Measurements from ENCODE around the gene PDE6G.
A peak's percentile ranks its signal among the peaks of the same experiment; 100 is the strongest.

The PDE6G gene

GRCh38 chr17:81681672-81682071 is 25.3 kb upstream of the PDE6G start (continued):
- TF ChIP-seq PRDM4 (tag by site-specific recombination; IDR thresholded peaks at IDR 0.05) (no peak), GLIS2 (tag by site-specific recombination; IDR thresholded peaks at IDR 0.05) (0 out of 2 replicates have a peak, but pooled peaks have one; percentile 51), ZFHX2 (tag by site-specific recombination; conservative IDR thresholded peaks at IDR 0.05) (peak; percentile 9; the same call in 1 of the 2 replicates), ZNF341 (tag by site-specific recombination; IDR thresholded peaks at IDR 0.05; ENCODE audit: low read depth) (peak; percentile 31; the same call in 1 of the 2 replicates), EGR2 (tag by site-specific recombination; IDR thresholded peaks at IDR 0.05; ENCODE audit: low read depth) (0 out of 2 replicates have a peak, but pooled peaks have one; percentile 29), ZNF423 (tag by site-specific recombination; IDR thresholded peaks at IDR 0.05) (peak; percentile 83), ZNF138 (tag by site-specific recombination; IDR thresholded peaks at IDR 0.05; ENCODE audit: borderline replicate concordance) (no peak), ZNF600 (tag by site-specific recombination; IDR thresholded peaks at IDR 0.05) (peak; percentile 80), ZNF248 (tag by site-specific recombination; IDR thresholded peaks at IDR 0.05) (no peak), OSR2 (tag by site-specific recombination; IDR thresholded peaks at IDR 0.05) (0 out of 2 replicates have a peak, but pooled peaks have one; percentile 26), ZEB2 (tag by site-specific recombination; IDR thresholded peaks at IDR 0.05) (0 out of 2 replicates have a peak, but pooled peaks have one; percentile 33), ZNF239 (tag by site-specific recombination; IDR thresholded peaks at IDR 0.05) (no peak)
- TF ChIP-seq, protein P1, sequence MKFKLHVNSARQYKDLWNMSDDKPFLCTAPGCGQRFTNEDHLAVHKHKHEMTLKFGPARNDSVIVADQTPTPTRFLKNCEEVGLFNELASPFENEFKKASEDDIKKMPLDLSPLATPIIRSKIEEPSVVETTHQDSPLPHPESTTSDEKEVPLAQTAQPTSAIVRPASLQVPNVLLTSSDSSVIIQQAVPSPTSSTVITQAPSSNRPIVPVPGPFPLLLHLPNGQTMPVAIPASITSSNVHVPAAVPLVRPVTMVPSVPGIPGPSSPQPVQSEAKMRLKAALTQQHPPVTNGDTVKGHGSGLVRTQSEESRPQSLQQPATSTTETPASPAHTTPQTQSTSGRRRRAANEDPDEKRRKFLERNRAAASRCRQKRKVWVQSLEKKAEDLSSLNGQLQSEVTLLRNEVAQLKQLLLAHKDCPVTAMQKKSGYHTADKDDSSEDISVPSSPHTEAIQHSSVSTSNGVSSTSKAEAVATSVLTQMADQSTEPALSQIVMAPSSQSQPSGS (tag by site-specific recombination; IDR thresholded peaks at IDR 0.05; ENCODE audit: low read depth): 0 out of 2 replicates have a peak, but pooled peaks have one; percentile 6

- Histone ChIP-seq H3K9me3 (ENCODE audit: control insufficient read depth, insufficient read depth, low read depth, low read length) (no peaks in the 10 kb centered on the region), H3K36me3 (ENCODE audit: control insufficient read depth in 2 of 2, insufficient read depth in 1 of 2, low read length in 2 of 2) (peaks cover 1 to 23% of the 10 kb centered on the region in 2 experiments; a peak in 2 of 3 replicates), H3K4me3 (ENCODE audit: low read depth, low read length) (no peak overlapping the region), H3K27ac (ENCODE audit: extremely low read depth, low read depth, low read length) (no peak overlapping the region), H3K4me1 (ENCODE audit: control insufficient read depth, insufficient read depth, low read length) (peaks cover 4% of the 10 kb centered on the region)
- ChIA-PET POLR2A (interaction anchor here (0.7 to 2.9 kb wide), 5 partner anchors 13 to 43 kb away, joined by 3 to 14 read pairs (median 3); partner anchors contain the start of genes CCDC137, MRPL12, NPLOC4 and OXLD1), CTCF (interaction anchor here (0.8 kb wide), 1 partner anchor 13 kb away, joined by 3 read pairs; no protein-coding TSS in a partner anchor)
- TF ChIP-seq ZNF664 (tag by site-specific recombination; IDR thresholded peaks at IDR 0.05) (no peak), ZNF600 (tag by site-specific recombination; IDR thresholded peaks at IDR 0.05) (no peak), SCRT2 (tag by site-specific recombination; IDR thresholded peaks at IDR 0.05) (peak; percentile 42; the same call in 1 of the 2 replicates), ZFP69B (tag by site-specific recombination; IDR thresholded peaks at IDR 0.05) (no peak), ZNF768 (tag by site-specific recombination; IDR thresholded peaks at IDR 0.05) (no peak)
Observed at GRCh38 chr17:81680150-81680549, 23.8 kb upstream of the PDE6G start.

DNA sequence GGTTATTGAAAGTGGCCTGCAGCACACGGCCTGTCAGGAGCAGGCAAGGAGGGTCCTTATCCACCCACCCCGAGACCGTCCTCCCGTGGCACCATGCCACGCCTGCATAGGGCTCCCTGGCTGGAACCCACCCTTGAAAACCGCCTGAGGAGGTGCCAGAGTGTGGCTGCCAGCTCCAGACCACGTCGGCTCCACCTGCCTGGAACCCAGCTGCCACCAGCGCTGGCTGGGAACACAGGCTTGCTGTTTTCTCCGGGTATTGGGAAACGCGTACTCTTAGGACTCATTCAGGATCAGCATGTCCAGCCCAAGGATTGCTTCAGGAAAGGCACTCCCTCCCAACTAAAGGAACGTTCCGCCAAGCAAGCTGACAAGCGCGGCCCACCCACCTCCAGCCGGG is 20.6 kb upstream of the PDE6G start:
- POLR2A ChIA-PET: interaction anchor here (0.7 to 2.0 kb wide), 2 partner anchors 26 kb away, joined by 4 to 13 read pairs; partner anchors contain the start of gene MRPL12

More for the DNA sequence above, 20.6 kb upstream of the PDE6G start:
- Histone ChIP-seq H3K4me3 (ENCODE audit: low read depth, low read length) (no peak overlapping the region), H3K36me3 (ENCODE audit: control insufficient read depth in 2 of 2, insufficient read depth in 1 of 2, low read length in 2 of 2) (peaks cover 18 to 49% of the 10 kb centered on the region in 2 experiments; a peak in 2 of 3 replicates), H3K9me3 (ENCODE audit: control insufficient read depth, insufficient read depth, low read depth, low read length) (no peaks in the 10 kb centered on the region), H3K4me1 (ENCODE audit: control insufficient read depth, insufficient read depth, low read length) (no peaks in the 10 kb centered on the region), H3K27ac (ENCODE audit: extremely low read depth, low read depth, low read length) (no peak overlapping the region)
- CTCF ChIA-PET: interaction anchor here (0.6 to 2.6 kb wide), 5 partner anchors 7 to 79 kb away, joined by 3 to 9 read pairs (median 6); partner anchors contain the start of genes ARL16, HGS and MRPL12
- TF ChIP-seq ZNF621 (tag by site-specific recombination; IDR thresholded peaks at IDR 0.05) (no peak), SCRT1 (tag by site-specific recombination; IDR thresholded peaks at IDR 0.05; ENCODE audit: borderline replicate concordance) (no peak), ZNF677 (tag by site-specific recombination; IDR thresholded peaks at IDR 0.05) (no peak), ZNF610 (tag by site-specific recombination; IDR thresholded peaks at IDR 0.05; ENCODE audit: borderline replicate concordance) (no peak), PRDM4 (tag by site-specific recombination; IDR thresholded peaks at IDR 0.05) (no peak), TCF7L2 (IDR thresholded peaks at IDR 0.05; ENCODE audit: borderline replicate concordance, low read depth, low read length) (no peak), ZBTB8A (tag by site-specific recombination; IDR thresholded peaks at IDR 0.05) (no peak), ZNF426 (tag by site-specific recombination; IDR thresholded peaks at IDR 0.05) (no peak), ZSCAN23 (tag by site-specific recombination; IDR thresholded peaks at IDR 0.05) (no peak)
